A673 (cell line): ENCODE measurements around the gene LRP1.

Experiments used
- EZH2 ChIP-seq: fragments of 200-600 bp; sonication (generic); IDR thresholded peaks from 2 replicates; pipeline ENCODE4 v1.6.1; 2017; ENCODE audit warnings: borderline replicate concordance, low read depth, mild to moderate bottlenecking, mixed read lengths, antibody characterized with exemption, low read length; ENCODE audit not compliant: poor library complexity, severe bottlenecking
- TF ChIP-seq, protein P1 (sequence below): fragments of 300-800, 200-600 bp; sonication (generic); conservative IDR thresholded peaks from 2 replicates; pipeline ENCODE4 v1.5.1; 2017; ENCODE audit warnings: low read depth, mild to moderate bottlenecking, antibody characterized with exemption, low read length, moderate library complexity, mixed read lengths

DNA sequence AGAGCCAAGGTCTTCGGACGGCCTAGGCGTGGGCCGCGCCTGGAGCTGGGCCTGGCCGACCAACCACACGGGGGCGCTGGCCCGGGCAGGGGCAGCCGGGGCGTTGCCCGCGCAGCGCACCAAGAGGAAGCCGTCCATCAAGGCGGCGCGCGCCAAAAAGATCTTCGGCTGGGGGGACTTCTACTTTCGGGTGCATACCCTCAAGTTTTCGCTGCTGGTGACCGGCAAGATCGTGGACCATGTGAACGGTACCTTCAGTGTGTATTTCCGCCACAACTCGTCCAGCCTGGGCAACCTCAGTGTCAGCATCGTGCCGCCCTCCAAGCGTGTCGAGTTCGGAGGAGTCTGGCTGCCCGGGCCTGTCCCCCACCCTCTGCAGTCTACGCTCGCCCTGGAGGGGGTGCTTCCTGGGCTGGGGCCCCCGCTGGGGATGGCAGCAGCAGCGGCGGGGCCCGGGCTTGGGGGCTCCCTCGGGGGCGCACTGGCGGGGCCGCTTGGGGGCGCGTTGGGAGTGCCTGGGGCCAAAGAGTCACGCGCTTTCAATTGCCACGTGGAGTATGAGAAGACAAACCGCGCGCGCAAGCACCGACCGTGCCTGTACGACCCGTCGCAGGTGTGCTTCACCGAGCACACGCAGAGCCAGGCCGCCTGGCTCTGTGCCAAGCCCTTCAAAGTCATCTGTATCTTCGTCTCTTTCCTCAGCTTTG, 96.8 kb downstream of the LRP1 start:
- TF ChIP-seq, protein P1, sequence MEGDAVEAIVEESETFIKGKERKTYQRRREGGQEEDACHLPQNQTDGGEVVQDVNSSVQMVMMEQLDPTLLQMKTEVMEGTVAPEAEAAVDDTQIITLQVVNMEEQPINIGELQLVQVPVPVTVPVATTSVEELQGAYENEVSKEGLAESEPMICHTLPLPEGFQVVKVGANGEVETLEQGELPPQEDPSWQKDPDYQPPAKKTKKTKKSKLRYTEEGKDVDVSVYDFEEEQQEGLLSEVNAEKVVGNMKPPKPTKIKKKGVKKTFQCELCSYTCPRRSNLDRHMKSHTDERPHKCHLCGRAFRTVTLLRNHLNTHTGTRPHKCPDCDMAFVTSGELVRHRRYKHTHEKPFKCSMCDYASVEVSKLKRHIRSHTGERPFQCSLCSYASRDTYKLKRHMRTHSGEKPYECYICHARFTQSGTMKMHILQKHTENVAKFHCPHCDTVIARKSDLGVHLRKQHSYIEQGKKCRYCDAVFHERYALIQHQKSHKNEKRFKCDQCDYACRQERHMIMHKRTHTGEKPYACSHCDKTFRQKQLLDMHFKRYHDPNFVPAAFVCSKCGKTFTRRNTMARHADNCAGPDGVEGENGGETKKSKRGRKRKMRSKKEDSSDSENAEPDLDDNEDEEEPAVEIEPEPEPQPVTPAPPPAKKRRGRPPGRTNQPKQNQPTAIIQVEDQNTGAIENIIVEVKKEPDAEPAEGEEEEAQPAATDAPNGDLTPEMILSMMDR = 0 out of 2 replicates have a peak, but pooled peaks have one; percentile 32
- TF ChIP-seq EZH2 = no peak
